Adrenal gland (tissue), 5 donors: ENCODE measurements around the gene CNKSR3.

ENCODE experiments used
- POLR2A ChIP-seq, 2 donors: fragments of 450-650 bp; IDR thresholded peaks; one replicate each; pipeline ENCODE4 v1.6.1; 2017; ENCODE audit warnings: antibody characterized with exemption in 2 of 2, mild to moderate bottlenecking in 2 of 2, moderate library complexity in 1 of 2
- TF ChIP-seq, protein P1 (sequence below), 6 experiments: fragments of 450-650 bp in 4 of 6; fragments of 200-600 bp in 2 of 6; sonication (generic) in 1 of 6; IDR thresholded peaks; 1 replicate in 5 of 6; 2 replicates in 1 of 6; pipeline versions ENCODE4 v1.5.1 to v1.8.0; 2016 to 2021; ENCODE audit warnings: antibody characterized with exemption in 6 of 6, mild to moderate bottlenecking in 2 of 6, moderate library complexity in 1 of 6
- donor health status: DM: no; HTN: no; CAD: no.

GRCh38 chr6:154402081-154402780 lies 108.3 kb downstream of the CNKSR3 start:
- TF ChIP-seq, protein P1, sequence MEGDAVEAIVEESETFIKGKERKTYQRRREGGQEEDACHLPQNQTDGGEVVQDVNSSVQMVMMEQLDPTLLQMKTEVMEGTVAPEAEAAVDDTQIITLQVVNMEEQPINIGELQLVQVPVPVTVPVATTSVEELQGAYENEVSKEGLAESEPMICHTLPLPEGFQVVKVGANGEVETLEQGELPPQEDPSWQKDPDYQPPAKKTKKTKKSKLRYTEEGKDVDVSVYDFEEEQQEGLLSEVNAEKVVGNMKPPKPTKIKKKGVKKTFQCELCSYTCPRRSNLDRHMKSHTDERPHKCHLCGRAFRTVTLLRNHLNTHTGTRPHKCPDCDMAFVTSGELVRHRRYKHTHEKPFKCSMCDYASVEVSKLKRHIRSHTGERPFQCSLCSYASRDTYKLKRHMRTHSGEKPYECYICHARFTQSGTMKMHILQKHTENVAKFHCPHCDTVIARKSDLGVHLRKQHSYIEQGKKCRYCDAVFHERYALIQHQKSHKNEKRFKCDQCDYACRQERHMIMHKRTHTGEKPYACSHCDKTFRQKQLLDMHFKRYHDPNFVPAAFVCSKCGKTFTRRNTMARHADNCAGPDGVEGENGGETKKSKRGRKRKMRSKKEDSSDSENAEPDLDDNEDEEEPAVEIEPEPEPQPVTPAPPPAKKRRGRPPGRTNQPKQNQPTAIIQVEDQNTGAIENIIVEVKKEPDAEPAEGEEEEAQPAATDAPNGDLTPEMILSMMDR (IDR thresholded peaks at IDR 0.05): no peak
- no peak for TF ChIP-seq POLR2A (IDR thresholded peaks at IDR 0.05)
